ENCODE results near the gene BAZ2B.

DNA sequence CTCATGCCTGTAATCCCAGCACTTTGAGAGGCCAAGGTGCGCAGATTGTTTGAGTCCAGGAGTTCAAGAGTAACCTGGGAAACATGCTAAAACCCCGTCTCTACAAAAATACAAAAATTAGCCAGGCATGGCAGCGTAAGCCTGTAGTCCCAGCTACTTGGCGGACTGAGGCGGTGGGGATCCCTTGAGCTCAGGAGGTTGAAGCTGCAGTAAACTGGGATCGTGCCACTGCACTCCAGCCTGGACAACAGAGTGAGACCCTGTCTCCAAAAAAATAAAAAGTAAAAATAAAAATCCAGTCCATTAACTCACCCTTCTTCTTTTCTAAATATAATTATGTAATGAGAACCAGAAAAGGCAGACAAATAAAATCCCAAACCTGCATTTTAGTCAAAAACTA lies 8.2 kb downstream of the BAZ2B start:
- TF ChIP-seq, protein P1, sequence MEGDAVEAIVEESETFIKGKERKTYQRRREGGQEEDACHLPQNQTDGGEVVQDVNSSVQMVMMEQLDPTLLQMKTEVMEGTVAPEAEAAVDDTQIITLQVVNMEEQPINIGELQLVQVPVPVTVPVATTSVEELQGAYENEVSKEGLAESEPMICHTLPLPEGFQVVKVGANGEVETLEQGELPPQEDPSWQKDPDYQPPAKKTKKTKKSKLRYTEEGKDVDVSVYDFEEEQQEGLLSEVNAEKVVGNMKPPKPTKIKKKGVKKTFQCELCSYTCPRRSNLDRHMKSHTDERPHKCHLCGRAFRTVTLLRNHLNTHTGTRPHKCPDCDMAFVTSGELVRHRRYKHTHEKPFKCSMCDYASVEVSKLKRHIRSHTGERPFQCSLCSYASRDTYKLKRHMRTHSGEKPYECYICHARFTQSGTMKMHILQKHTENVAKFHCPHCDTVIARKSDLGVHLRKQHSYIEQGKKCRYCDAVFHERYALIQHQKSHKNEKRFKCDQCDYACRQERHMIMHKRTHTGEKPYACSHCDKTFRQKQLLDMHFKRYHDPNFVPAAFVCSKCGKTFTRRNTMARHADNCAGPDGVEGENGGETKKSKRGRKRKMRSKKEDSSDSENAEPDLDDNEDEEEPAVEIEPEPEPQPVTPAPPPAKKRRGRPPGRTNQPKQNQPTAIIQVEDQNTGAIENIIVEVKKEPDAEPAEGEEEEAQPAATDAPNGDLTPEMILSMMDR (conservative IDR thresholded peaks at IDR 0.05), result no peak
- no peak for TF ChIP-seq EZH2 (IDR thresholded peaks at IDR 0.05; ENCODE audit: low read depth)

Measured in PC-9 (cell line).